Neural progenitor cell (in vitro differentiated cells): ENCODE measurements around the gene PTPRN2. TPM values are rescaled to one million over a fixed set of nuclear protein-coding genes. Genes with fewer than 3 reads are reported as not detected.

Source experiments
- DNase-seq: peaks from one replicate; pipeline ENCODE4 v3.0.0-alpha.2; 2016; ENCODE audit warnings: low spot score
- H2AFZ ChIP-seq: fragments of 200-600 bp; sonication (generic); replicated peaks from 2 replicates; pipeline ENCODE4 v1.6.1; 2016; ENCODE audit warnings: antibody characterized with exemption
- H3F3A ChIP-seq: fragments of 200-600 bp; sonication (generic); 2 replicates; pipeline ENCODE4 v1.6.1; 2016; ENCODE audit warnings: antibody characterized with exemption, low read depth
- H3K27ac ChIP-seq: fragments of 200-600 bp; sonication (generic); 2 replicates; pipeline ENCODE4 v1.5.1; 2016; ENCODE audit warnings: mild to moderate bottlenecking
- H3K27me3 ChIP-seq: fragments of 200-600 bp; sonication (generic); 2 replicates; pipeline ENCODE4 v1.6.1; 2016; ENCODE audit warnings: mild to moderate bottlenecking, moderate library complexity
- H3K36me3 ChIP-seq: fragments of 200-600 bp; sonication (generic); 2 replicates; pipeline ENCODE4 v1.5.1; 2016
- H3K4me1 ChIP-seq: fragments of 200-600 bp; sonication (generic); 2 replicates; pipeline ENCODE4 v1.6.1; 2016; ENCODE audit warnings: mixed run types
- H3K4me2 ChIP-seq: fragments of 200-600 bp; sonication (generic); 2 replicates; pipeline ENCODE4 v1.6.1; 2016
- H3K4me3 ChIP-seq: fragments of 200-600 bp; sonication (generic); 2 replicates; pipeline ENCODE4 v1.5.1; 2016
- H3K79me2 ChIP-seq: fragments of 200-600 bp; sonication (generic); 2 replicates; pipeline ENCODE4 v1.6.1; 2016; ENCODE audit warnings: low read depth
- H3K9ac ChIP-seq: fragments of 200-600 bp; sonication (generic); 2 replicates; pipeline ENCODE4 v1.6.1; 2016
- H3K9me3 ChIP-seq: fragments of 200-600 bp; sonication (generic); 2 replicates; pipeline ENCODE4 v1.5.1; 2016; ENCODE audit warnings: low read depth
- H4K20me1 ChIP-seq: fragments of 200-600 bp; sonication (generic); 2 replicates; pipeline ENCODE4 v1.6.1; 2016; ENCODE audit warnings: low read depth
- H3K27ac Mint-ChIP-seq: 3 replicates; pipeline ENCODE4 v1.8.0; 2021; ENCODE audit warnings: mixed read lengths
- H3K27me3 Mint-ChIP-seq: 2 replicates; pipeline ENCODE4 v1.8.0; 2022; ENCODE audit warnings: low read depth, mild to moderate bottlenecking, inconsistent platforms, moderate library complexity, mixed read lengths; ENCODE audit not compliant: insufficient read depth
- H3K36me3 Mint-ChIP-seq: 3 replicates; pipeline ENCODE4 v1.8.0; 2021; ENCODE audit warnings: mixed read lengths
- H3K4me1 Mint-ChIP-seq: 3 replicates; pipeline ENCODE4 v1.8.0; 2021; ENCODE audit warnings: mixed read lengths
- H3K4me3 Mint-ChIP-seq: 3 replicates; pipeline ENCODE4 v1.8.0; 2021; ENCODE audit warnings: mild to moderate bottlenecking, moderate library complexity, mixed read lengths
- H3K9me3 Mint-ChIP-seq: 3 replicates; pipeline ENCODE4 v1.8.0; 2020; ENCODE audit warnings: mixed read lengths
- CTCF ChIP-seq: fragments of 200-600 bp; sonication (generic); IDR thresholded peaks from 2 replicates; pipeline ENCODE4 v1.5.1; 2017; ENCODE audit warnings: antibody characterized with exemption, mild to moderate bottlenecking
- EZH2 ChIP-seq: fragments of 200-600 bp; sonication (generic); IDR thresholded peaks from 2 replicates; pipeline ENCODE4 v1.6.1; 2017; ENCODE audit warnings: antibody characterized with exemption, mild to moderate bottlenecking, moderate library complexity
- EZH2phosphoT487 ChIP-seq: fragments of 200-600 bp; sonication (generic); IDR thresholded peaks from 2 replicates; pipeline ENCODE4 v1.6.1; 2017; ENCODE audit warnings: antibody characterized with exemption
- total RNA-seq: library from RNA; depleted of rRNA; stranded (reverse); fragments of >200 nt; gene quantifications from 2 replicates; pipeline ENCODE4 v1.2.3, GENCODE V29; 2015; ENCODE audit warnings: low replicate concordance

Gene PTPRN2
- total RNA-seq, 1 donor from 2014 or later, result 3.0 TPM

- no peak overlapping the region for H3K4me3 Mint-ChIP-seq
- DNase-seq, result no peak
- Histone ChIP-seq H3F3A (peaks cover 7% of the 10 kb centered on the region), H4K20me1 (no peaks in the 10 kb centered on the region), H3K27me3 (no peaks in the 10 kb centered on the region), H3K4me2 (no peak overlapping the region), H3K9ac (no peak overlapping the region), H3K9me3 (no peaks in the 10 kb centered on the region), H3K4me3 (no peak overlapping the region), H3K79me2 (no peaks in the 10 kb centered on the region), H3K4me1 (peaks cover 10% of the 10 kb centered on the region), H3K27ac (no peak overlapping the region), H3K36me3 (no peaks in the 10 kb centered on the region), H2AFZ (no peak overlapping the region)
- H3K9me3 Mint-ChIP-seq, result no peaks in the 10 kb centered on the region
- peaks cover 5% of the 10 kb centered on the region for H3K27me3 Mint-ChIP-seq
- no peaks in the 10 kb centered on the region for H3K36me3 Mint-ChIP-seq
- peaks cover 16% of the 10 kb centered on the region for H3K4me1 Mint-ChIP-seq
- TF ChIP-seq EZH2phosphoT487 (no peak), CTCF (no peak), EZH2 (no peak)
- H3K27ac Mint-ChIP-seq, result peak overlapping the region; percentile 40
Measured at GRCh38 chr7:158260567-158261361, 326.9 kb downstream of the PTPRN2 start.

GRCh38 chr7:158259671-158260418 is 327.8 kb downstream of the PTPRN2 start:
- no peaks in the 10 kb centered on the region for H4K20me1 ChIP-seq
- no peaks in the 10 kb centered on the region for H3K79me2 ChIP-seq
- H2AFZ ChIP-seq, result no peak overlapping the region
- TF ChIP-seq EZH2phosphoT487, result no peak
- no peak for TF ChIP-seq CTCF
- TF ChIP-seq EZH2, result no peak
- peak overlapping the region; percentile 40 for H3K27ac Mint-ChIP-seq
- H3K4me2 ChIP-seq, result no peak overlapping the region
- no peak for DNase-seq
- no peaks in the 10 kb centered on the region for H3K36me3 Mint-ChIP-seq
- no peaks in the 10 kb centered on the region for H3K27me3 ChIP-seq
- peaks cover 16% of the 10 kb centered on the region for H3K4me1 Mint-ChIP-seq
- H3K4me3 ChIP-seq, result no peak overlapping the region
- H3K36me3 ChIP-seq, result no peaks in the 10 kb centered on the region
- H3K9me3 ChIP-seq, result no peaks in the 10 kb centered on the region
- peaks cover 7% of the 10 kb centered on the region for H3F3A ChIP-seq
- H3K9ac ChIP-seq, result no peak overlapping the region
- peak overlapping the region; percentile 19 for H3K4me3 Mint-ChIP-seq
- peaks cover 10% of the 10 kb centered on the region for H3K4me1 ChIP-seq
- peaks cover 5% of the 10 kb centered on the region for H3K27me3 Mint-ChIP-seq
- H3K9me3 Mint-ChIP-seq, result no peaks in the 10 kb centered on the region
- no peak overlapping the region for H3K27ac ChIP-seq

GRCh38 chr7:158259141-158259540 is 328.5 kb downstream of the PTPRN2 start:
- Histone ChIP-seq H3K79me2 (no peaks in the 10 kb centered on the region), H3F3A (peaks cover 7% of the 10 kb centered on the region), H2AFZ (no peak overlapping the region), H3K36me3 (no peaks in the 10 kb centered on the region), H4K20me1 (no peaks in the 10 kb centered on the region), H3K27ac (no peak overlapping the region), H3K9me3 (no peaks in the 10 kb centered on the region), H3K4me2 (no peak overlapping the region), H3K27me3 (no peaks in the 10 kb centered on the region), H3K9ac (no peak overlapping the region), H3K4me1 (peaks cover 10% of the 10 kb centered on the region), H3K4me3 (no peak overlapping the region)
- no peaks in the 10 kb centered on the region for H3K9me3 Mint-ChIP-seq
- no peaks in the 10 kb centered on the region for H3K36me3 Mint-ChIP-seq
- DNase-seq, result no peak
- TF ChIP-seq CTCF, result no peak
- no peak for TF ChIP-seq EZH2
- no peak for TF ChIP-seq EZH2phosphoT487
- H3K4me3 Mint-ChIP-seq, result no peak overlapping the region
- peaks cover 16% of the 10 kb centered on the region for H3K4me1 Mint-ChIP-seq
- H3K27ac Mint-ChIP-seq, result no peak overlapping the region
- peaks cover 5% of the 10 kb centered on the region for H3K27me3 Mint-ChIP-seq
